Regular cardiac myocyte (primary cell): Measurements from ENCODE around the gene MESP2. TPM values are rescaled to one million over a fixed set of nuclear protein-coding genes. Genes with fewer than 3 reads are reported as not detected.

Experiments
- total RNA-seq: library from RNA; depleted of rRNA; stranded (reverse); fragments of >200 nt; gene quantifications from 2 replicates; pipeline ENCODE4 v1.2.3, GENCODE V29; 2014

The MESP2 gene, protein sequence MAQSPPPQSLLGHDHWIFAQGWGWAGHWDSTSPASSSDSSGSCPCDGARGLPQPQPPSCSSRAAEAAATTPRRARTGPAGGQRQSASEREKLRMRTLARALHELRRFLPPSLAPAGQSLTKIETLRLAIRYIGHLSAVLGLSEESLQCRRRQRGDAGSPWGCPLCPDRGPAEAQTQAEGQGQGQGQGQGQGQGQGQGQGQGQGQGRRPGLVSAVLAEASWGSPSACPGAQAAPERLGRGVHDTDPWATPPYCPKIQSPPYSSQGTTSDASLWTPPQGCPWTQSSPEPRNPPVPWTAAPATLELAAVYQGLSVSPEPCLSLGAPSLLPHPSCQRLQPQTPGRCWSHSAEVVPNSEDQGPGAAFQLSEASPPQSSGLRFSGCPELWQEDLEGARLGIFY
- 0.56 and 0.77 TPM in 2 replicates for total RNA-seq

GRCh38 chr15:89776274-89777072, at the start of gene MESP2:
Gene MESP2, plus strand, starts transcription at chr15:89776332. Its CDS starts 26 bp downstream, at chr15:89776358.

DNA sequence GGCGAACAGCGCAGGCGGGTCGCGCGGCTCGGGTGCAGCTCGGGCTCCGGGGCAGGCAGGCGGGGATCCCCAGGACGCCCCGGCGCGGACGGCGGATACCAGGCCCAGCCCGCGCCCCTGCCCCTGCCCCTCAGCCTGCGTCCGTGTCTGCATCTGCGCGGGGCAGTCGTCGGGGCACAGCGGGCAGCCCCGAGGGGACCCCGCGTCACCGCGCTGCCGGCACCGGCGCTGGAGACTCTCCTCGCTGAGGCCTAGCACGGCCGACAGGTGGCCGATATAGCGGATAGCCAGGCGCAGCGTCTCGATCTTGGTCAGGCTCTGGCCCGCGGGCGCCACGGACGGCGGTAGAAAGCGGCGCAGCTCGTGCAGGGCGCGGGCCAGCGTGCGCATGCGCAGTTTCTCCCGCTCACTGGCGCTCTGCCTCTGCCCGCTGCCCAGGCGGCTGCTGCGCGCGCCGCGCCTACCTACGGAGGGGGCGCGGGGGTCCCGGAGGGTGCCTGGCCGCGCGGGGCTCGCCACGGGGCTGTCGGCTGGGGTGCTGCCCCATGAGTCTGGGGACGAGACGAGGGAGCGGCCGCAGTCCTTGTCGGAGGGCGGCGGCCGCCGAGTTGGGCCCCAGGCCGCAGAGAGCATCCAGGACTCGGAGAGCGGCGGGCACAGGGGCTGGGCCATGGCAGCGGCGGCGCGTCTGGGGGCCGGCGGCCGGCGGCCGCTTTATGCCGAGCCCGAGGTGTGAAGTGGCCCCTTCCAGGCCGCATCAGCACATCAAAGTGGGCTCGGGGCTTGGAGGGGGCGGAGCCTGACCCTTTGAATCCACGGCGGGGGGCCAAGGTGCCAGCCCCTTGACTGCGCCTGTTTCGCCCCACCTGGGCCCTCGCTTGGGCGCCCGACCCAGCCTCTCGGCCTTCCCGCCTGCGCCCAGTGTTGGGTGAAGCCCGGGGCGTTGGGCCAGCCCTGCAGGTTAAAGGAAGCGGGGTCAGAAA, 25.3 kb upstream of the MESP2 start, which contains the start of gene MESP1:
Gene MESP1, minus strand, starts transcription at position 690 of the 983 bp plus-strand sequence. Its CDS starts 18 bp downstream, at position 672.

Other genes with a start within 250 kb of the MESP2 start
- 3.7 and 5.0 TPM in 2 replicates for gene TICRR, start 200.9 kb upstream of the MESP2 start, total RNA-seq
- 11.3 and 15.7 TPM in 2 replicates for gene KIF7, start 120.9 kb upstream of the MESP2 start, total RNA-seq
- gene PLIN1, start 97.0 kb upstream of the MESP2 start, total RNA-seq = under 0.01 and 0.28 TPM in 2 replicates
- gene PEX11A, start 85.6 kb upstream of the MESP2 start, total RNA-seq = 2.9 and 8.2 TPM in 2 replicates
- gene WDR93, start 85.5 kb upstream of the MESP2 start, total RNA-seq = under 0.01 TPM in 1 of 2 replicates, not detected in the other
- gene MESP1, start 25.1 kb upstream of the MESP2 start, total RNA-seq = 0.19 and 0.28 TPM in 2 replicates
- gene ANPEP, start 38.5 kb downstream of the MESP2 start, total RNA-seq = 24.0 and 42.4 TPM in 2 replicates
- 46.8 and 75.0 TPM in 2 replicates for gene AP3S2, start 117.7 kb downstream of the MESP2 start, total RNA-seq
- 7.6 and 11.3 TPM in 2 replicates for gene ARPIN, start 136.6 kb downstream of the MESP2 start, total RNA-seq
- 5.1 and 11.3 TPM in 2 replicates for gene ZNF710, start 225.0 kb downstream of the MESP2 start, total RNA-seq